ENCODE data around the gene TNFRSF4. TPM values are rescaled to one million over a fixed set of nuclear protein-coding genes. Genes with fewer than 3 reads are reported as not detected.
"Not testable (repeated sequence)": the region's sequence is repeated elsewhere in the genome, so short reads cannot be mapped to it uniquely, and the experiment has no call there.

The TNFRSF4 gene
- total and polyA plus RNA-seq, 4 donors = 0.20 to 1.5 (median 1.1) TPM

GRCh38 chr1:1255611-1256010, 41.7 kb upstream of the TNFRSF4 start:
- Histone ChIP-seq H3K36me3 (ENCODE audit: control insufficient read depth, insufficient read depth, low read length) (peaks cover 90% of the 10 kb centered on the region), H3K27ac (ENCODE audit: low read depth, low read length) (no peak overlapping the region), H3K4me3 (ENCODE audit: low read depth, low read length) (no peak overlapping the region), H3K9me3 (ENCODE audit: control insufficient read depth, insufficient read depth, low read length) (no peaks in the 10 kb centered on the region), H3K27me3 (ENCODE audit: control insufficient read depth, insufficient read depth, low read length) (no peaks in the 10 kb centered on the region), H3K4me1 (ENCODE audit: control insufficient read depth, insufficient read depth, low read length) (no peaks in the 10 kb centered on the region)
- DNase-seq (ENCODE audit: low read depth in 4 of 6, low spot score in 6 of 6) = no peak
- 94% methylated on average over 7 of the region's 10 CpGs for WGBS (ENCODE audit: insufficient coverage)

- no peak overlapping the region for H3K4me3 ChIP-seq (ENCODE audit: low read depth, low read length)
- H3K9me3 ChIP-seq (ENCODE audit: control insufficient read depth, insufficient read depth, low read length) = no peaks in the 10 kb centered on the region
- H3K27me3 ChIP-seq (ENCODE audit: control insufficient read depth, insufficient read depth, low read length) = no peaks in the 10 kb centered on the region
- peaks cover 86% of the 10 kb centered on the region for H3K36me3 ChIP-seq (ENCODE audit: control insufficient read depth, insufficient read depth, low read length)
- 92% methylated on average over 26 of the region's 26 CpGs for WGBS (ENCODE audit: insufficient coverage)
- no peak for DNase-seq (ENCODE audit: low read depth in 4 of 6, low spot score in 6 of 6)
- no peaks in the 10 kb centered on the region for H3K4me1 ChIP-seq (ENCODE audit: control insufficient read depth, insufficient read depth, low read length)
- H3K27ac ChIP-seq (ENCODE audit: low read depth, low read length) = no peak overlapping the region
Observed at GRCh38 chr1:1255078-1255477, 41.1 kb upstream of the TNFRSF4 start.

- Histone ChIP-seq H3K4me1 (ENCODE audit: control insufficient read depth, insufficient read depth, low read length) (no peaks in the 10 kb centered on the region), H3K27ac (ENCODE audit: low read depth, low read length) (no peak overlapping the region), H3K36me3 (ENCODE audit: control insufficient read depth, insufficient read depth, low read length) (peaks cover 81% of the 10 kb centered on the region), H3K9me3 (ENCODE audit: control insufficient read depth, insufficient read depth, low read length) (no peaks in the 10 kb centered on the region), H3K27me3 (ENCODE audit: control insufficient read depth, insufficient read depth, low read length) (no peaks in the 10 kb centered on the region), H3K4me3 (ENCODE audit: low read depth, low read length) (no peak overlapping the region)
- no peak for DNase-seq (ENCODE audit: low read depth in 4 of 6, low spot score in 6 of 6)
- 87% methylated on average over 19 of the region's 21 CpGs for WGBS (ENCODE audit: insufficient coverage)
Observed at GRCh38 chr1:1254667-1254998, 40.7 kb upstream of the TNFRSF4 start.

GRCh38 chr1:1253972-1254666, 40.2 kb upstream of the TNFRSF4 start:
- H3K27ac ChIP-seq (ENCODE audit: low read depth, low read length) = no peak overlapping the region
- no peak for DNase-seq (ENCODE audit: low read depth in 4 of 6, low spot score in 6 of 6)
- peaks cover 76% of the 10 kb centered on the region for H3K36me3 ChIP-seq (ENCODE audit: control insufficient read depth, insufficient read depth, low read length)
- H3K4me1 ChIP-seq (ENCODE audit: control insufficient read depth, insufficient read depth, low read length) = no peaks in the 10 kb centered on the region
- 97% methylated on average over 45 of the region's 50 CpGs for WGBS (ENCODE audit: insufficient coverage)
- H3K4me3 ChIP-seq (ENCODE audit: low read depth, low read length) = no peak overlapping the region
- no peaks in the 10 kb centered on the region for H3K27me3 ChIP-seq (ENCODE audit: control insufficient read depth, insufficient read depth, low read length)
- H3K9me3 ChIP-seq (ENCODE audit: control insufficient read depth, insufficient read depth, low read length) = no peaks in the 10 kb centered on the region

- Histone ChIP-seq H3K36me3 (ENCODE audit: control insufficient read depth, insufficient read depth, low read length) (peaks cover 68% of the 10 kb centered on the region), H3K27me3 (ENCODE audit: control insufficient read depth, insufficient read depth, low read length) (no peaks in the 10 kb centered on the region), H3K9me3 (ENCODE audit: control insufficient read depth, insufficient read depth, low read length) (no peaks in the 10 kb centered on the region), H3K4me1 (ENCODE audit: control insufficient read depth, insufficient read depth, low read length) (no peaks in the 10 kb centered on the region), H3K4me3 (ENCODE audit: low read depth, low read length) (no peak overlapping the region), H3K27ac (ENCODE audit: low read depth, low read length) (no peak overlapping the region)
- DNase-seq (ENCODE audit: low read depth in 4 of 6, low spot score in 6 of 6) = no peak
- 80% methylated on average over 8 of the region's 12 CpGs for WGBS (ENCODE audit: insufficient coverage)
Observed at GRCh38 chr1:1253314-1253713, 39.4 kb upstream of the TNFRSF4 start.

GRCh38 chr1:1250786-1251284, 36.9 kb upstream of the TNFRSF4 start:
- Histone ChIP-seq H3K9me3 (ENCODE audit: control insufficient read depth, insufficient read depth, low read length) (no peaks in the 10 kb centered on the region), H3K4me1 (ENCODE audit: control insufficient read depth, insufficient read depth, low read length) (no peaks in the 10 kb centered on the region), H3K27ac (ENCODE audit: low read depth, low read length) (no peak overlapping the region), H3K27me3 (ENCODE audit: control insufficient read depth, insufficient read depth, low read length) (peaks cover 18% of the 10 kb centered on the region), H3K36me3 (ENCODE audit: control insufficient read depth, insufficient read depth, low read length) (peaks cover 45% of the 10 kb centered on the region), H3K4me3 (ENCODE audit: low read depth, low read length) (no peak overlapping the region)
- DNase-seq (ENCODE audit: low read depth in 4 of 6, low spot score in 6 of 6) = no peak
- 85% methylated on average over 15 of the region's 16 CpGs for WGBS (ENCODE audit: insufficient coverage)

GRCh38 chr1:1248009-1248913, 34.3 kb upstream of the TNFRSF4 start:
- WGBS (ENCODE audit: insufficient coverage) = 96% methylated on average over 4 of the region's 21 CpGs
- not testable (repeated sequence) for DNase-seq (ENCODE audit: low read depth in 4 of 6, low spot score in 6 of 6); H3K9me3 ChIP-seq (ENCODE audit: control insufficient read depth, insufficient read depth, low read length); H3K4me3 ChIP-seq (ENCODE audit: low read depth, low read length); H3K27ac ChIP-seq (ENCODE audit: low read depth, low read length)
- H3K4me1 ChIP-seq (ENCODE audit: control insufficient read depth, insufficient read depth, low read length) = peaks cover 11% of the 10 kb centered on the region
- H3K27me3 ChIP-seq (ENCODE audit: control insufficient read depth, insufficient read depth, low read length) = peaks cover 27% of the 10 kb centered on the region
- H3K36me3 ChIP-seq (ENCODE audit: control insufficient read depth, insufficient read depth, low read length) = peaks cover 28% of the 10 kb centered on the region

GRCh38 chr1:1247341-1247913, 33.5 kb upstream of the TNFRSF4 start:
- Histone ChIP-seq H3K4me3 (ENCODE audit: low read depth, low read length) (no peak overlapping the region), H3K27me3 (ENCODE audit: control insufficient read depth, insufficient read depth, low read length) (peaks cover 27% of the 10 kb centered on the region), H3K9me3 (ENCODE audit: control insufficient read depth, insufficient read depth, low read length) (no peaks in the 10 kb centered on the region), H3K27ac (ENCODE audit: low read depth, low read length) (no peak overlapping the region), H3K36me3 (ENCODE audit: control insufficient read depth, insufficient read depth, low read length) (peaks cover 26% of the 10 kb centered on the region), H3K4me1 (ENCODE audit: control insufficient read depth, insufficient read depth, low read length) (peaks cover 11% of the 10 kb centered on the region)
- WGBS (ENCODE audit: insufficient coverage) = 69% methylated on average over 25 of the region's 25 CpGs
- DNase-seq (ENCODE audit: low read depth in 4 of 6, low spot score in 6 of 6) = no peak

GRCh38 chr1:1246577-1247340, 32.8 kb upstream of the TNFRSF4 start, which contains the start of gene C1QTNF12:
Gene C1QTNF12 (minus strand): TSS chr1:1246722. CDS start chr1:1246690, 32 bp downstream.
- H3K36me3 ChIP-seq (ENCODE audit: control insufficient read depth, insufficient read depth, low read length) = peaks cover 26% of the 10 kb centered on the region
- H3K4me1 ChIP-seq (ENCODE audit: control insufficient read depth, insufficient read depth, low read length) = peaks cover 11% of the 10 kb centered on the region
- no peak within 1 kb of the TSS for H3K27ac ChIP-seq (ENCODE audit: low read depth, low read length)
- WGBS (ENCODE audit: insufficient coverage) = 3% methylated on average over 72 of the region's 74 CpGs
- no peak within 1 kb of the TSS for H3K4me3 ChIP-seq (ENCODE audit: low read depth, low read length)
- H3K9me3 ChIP-seq (ENCODE audit: control insufficient read depth, insufficient read depth, low read length) = no peaks in the 10 kb centered on the region
- peaks cover 27% of the 10 kb centered on the region for H3K27me3 ChIP-seq (ENCODE audit: control insufficient read depth, insufficient read depth, low read length)
- DNase-seq (ENCODE audit: low read depth in 4 of 6, low spot score in 6 of 6) = no peak
